GM12872 (cell line): ENCODE measurements around the gene TMEM63A.
A peak's percentile ranks its signal among the peaks of the same experiment; 100 is the strongest.

Experiments used
- CTCF ChIP-seq: IDR thresholded peaks from 3 replicates; pipeline ENCODE4 v1.5.1; 2011; ENCODE audit warnings: low read depth, mild to moderate bottlenecking, low read length, moderate library complexity; ENCODE audit not compliant: insufficient read depth

Gene TMEM63A

GRCh38 chr1:225813214-225813964 lies 68.8 kb downstream of the TMEM63A start:
- no peak for TF ChIP-seq CTCF

- no peak for TF ChIP-seq CTCF
Measured at GRCh38 chr1:225812488-225813213, 69.5 kb downstream of the TMEM63A start.

GRCh38 chr1:225811622-225812487 lies 70.3 kb downstream of the TMEM63A start:
- TF ChIP-seq CTCF: 0 out of 3 replicates have a peak, but pooled peaks have one; percentile 8

GRCh38 chr1:225809842-225810578 lies 72.2 kb downstream of the TMEM63A start, which contains the start of gene EPHX1:
EPHX1 (plus strand) TSS chr1:225810124; CDS start chr1:225828730, 18,606 bp downstream.
- TF ChIP-seq CTCF: peak; percentile 26; the same call in 2 of the 3 replicates

GRCh38 chr1:225808136-225808535 lies 74.0 kb downstream of the TMEM63A start:
- no peak for TF ChIP-seq CTCF

GRCh38 chr1:225806249-225806648 lies 75.9 kb downstream of the TMEM63A start:
- no peak for TF ChIP-seq CTCF
